Right ventricle myocardium superior (tissue), 1 donor: Measurements from ENCODE around the gene PHETA1. TPM values are rescaled to one million over a fixed set of nuclear protein-coding genes. Genes with fewer than 3 reads are reported as not detected.

Experiments
- ATAC-seq: fragments of 200-7000 bp; cut with Tn5 transposase; one replicate; pipeline ENCODE4 v1.9.1; 2020; ENCODE audit warnings: mild to moderate bottlenecking; ENCODE audit not compliant: poor library complexity
- DNase-seq: peaks from one replicate; pipeline ENCODE4 v3.0.0-alpha.2; 2020
- intact Hi-C: fragments of 100-400 bp; cut with DNase I; formaldehyde crosslinking; loops from one replicate; pipeline ENCODE4 v1.11.2; 2022
- long read RNA-seq: library from polyadenylated mRNA; unstranded; transcript quantifications from one replicate; pipeline ENCODE4 v2.0.0, GENCODE V29; 2021
- total RNA-seq: library from RNA; stranded (reverse); fragmentation: NEBNext Ultra II Directional; extraction: Animal tissue kit (Norgen Biotek cat#: 25700); gene quantifications from one replicate; pipeline ENCODE4 v1.2.1, GENCODE V29; 2021
- donor health status: DM: no; HTN: yes; CAD: no; lungs with severe emphysema.

The PHETA1 gene
- total RNA-seq: 35.1 TPM
- long read RNA-seq, partial matches to known transcripts: 2 of 108 reads
- long read RNA-seq, other reads (novel, unspliced or antisense): 106 of 108 reads

GRCh38 chr12:111368788-111369495 lies at the start of gene PHETA1:
Gene PHETA1 (minus strand): TSS chr12:111369095. CDS start chr12:111363427, 5,668 bp downstream.
- peak; percentile 96 for ATAC-seq
- peak; percentile 97 for DNase-seq
- intact Hi-C loops: no loop called here

GRCh38 chr12:111418594-111418880 lies 49.6 kb upstream of the PHETA1 start:
- DNase-seq (no peak), ATAC-seq (no peak)
- intact Hi-C loops: no loop called here

- no peak for ATAC-seq
- peak; percentile 51 for DNase-seq
- intact Hi-C loops: no loop called here
These were observed 49.1 kb upstream of the PHETA1 start for GRCh38 chr12:111417784-111418593.

- intact Hi-C loops: no loop called here
- DNase-seq: no peak
- no peak for ATAC-seq
These were observed 48.4 kb upstream of the PHETA1 start for GRCh38 chr12:111417290-111417689.

GRCh38 chr12:111414711-111415252 lies 45.9 kb upstream of the PHETA1 start:
- DNase-seq: no peak
- ATAC-seq: no peak
- intact Hi-C loops: no loop called here

GRCh38 chr12:111413442-111414086 lies 44.7 kb upstream of the PHETA1 start:
- peak; percentile 73 for DNase-seq
- ATAC-seq: peak; percentile 63
- intact Hi-C loops: no loop called here

- DNase-seq (no peak), ATAC-seq (no peak)
- intact Hi-C loops: no loop called here
These were observed 44.0 kb upstream of the PHETA1 start for GRCh38 chr12:111412830-111413441.

- DNase-seq (peak; percentile 64), ATAC-seq (peak; percentile 13)
- intact Hi-C loops: no loop called here
These were observed 43.3 kb upstream of the PHETA1 start for GRCh38 chr12:111412007-111412829.

- ATAC-seq (peak; percentile 18), DNase-seq (no peak)
- intact Hi-C loops: no loop called here
These were observed 42.4 kb upstream of the PHETA1 start for GRCh38 chr12:111411185-111411764.

GRCh38 chr12:111410431-111411184 lies 41.7 kb upstream of the PHETA1 start:
- DNase-seq (peak; percentile 69), ATAC-seq (peak; percentile 18)
- intact Hi-C loops: no loop called here

- peak; percentile 82 for DNase-seq
- intact Hi-C loops: no loop called here
- ATAC-seq: no peak
These were observed 41.0 kb upstream of the PHETA1 start for GRCh38 chr12:111409780-111410430.

GRCh38 chr12:111409403-111409779 lies 40.5 kb upstream of the PHETA1 start:
- intact Hi-C loops: no loop called here
- DNase-seq: peak; percentile 64
- ATAC-seq: no peak

- intact Hi-C loops: no loop called here
- no peak for ATAC-seq
- no peak for DNase-seq
These were observed 39.9 kb upstream of the PHETA1 start for GRCh38 chr12:111408686-111409402.

- ATAC-seq: no peak
- no peak for DNase-seq
- intact Hi-C loops: no loop called here
These were observed 39.2 kb upstream of the PHETA1 start for GRCh38 chr12:111408116-111408440.

- DNase-seq (peak; percentile 63), ATAC-seq (no peak)
- intact Hi-C loops: no loop called here
These were observed 38.7 kb upstream of the PHETA1 start for GRCh38 chr12:111407377-111408115.
